ENCODE measurements around the gene TRAPPC2L.
"Not testable (repeated sequence)": the region's sequence is repeated elsewhere in the genome, so short reads cannot be mapped to it uniquely, and the experiment has no call there.

The TRAPPC2L gene

DNA sequence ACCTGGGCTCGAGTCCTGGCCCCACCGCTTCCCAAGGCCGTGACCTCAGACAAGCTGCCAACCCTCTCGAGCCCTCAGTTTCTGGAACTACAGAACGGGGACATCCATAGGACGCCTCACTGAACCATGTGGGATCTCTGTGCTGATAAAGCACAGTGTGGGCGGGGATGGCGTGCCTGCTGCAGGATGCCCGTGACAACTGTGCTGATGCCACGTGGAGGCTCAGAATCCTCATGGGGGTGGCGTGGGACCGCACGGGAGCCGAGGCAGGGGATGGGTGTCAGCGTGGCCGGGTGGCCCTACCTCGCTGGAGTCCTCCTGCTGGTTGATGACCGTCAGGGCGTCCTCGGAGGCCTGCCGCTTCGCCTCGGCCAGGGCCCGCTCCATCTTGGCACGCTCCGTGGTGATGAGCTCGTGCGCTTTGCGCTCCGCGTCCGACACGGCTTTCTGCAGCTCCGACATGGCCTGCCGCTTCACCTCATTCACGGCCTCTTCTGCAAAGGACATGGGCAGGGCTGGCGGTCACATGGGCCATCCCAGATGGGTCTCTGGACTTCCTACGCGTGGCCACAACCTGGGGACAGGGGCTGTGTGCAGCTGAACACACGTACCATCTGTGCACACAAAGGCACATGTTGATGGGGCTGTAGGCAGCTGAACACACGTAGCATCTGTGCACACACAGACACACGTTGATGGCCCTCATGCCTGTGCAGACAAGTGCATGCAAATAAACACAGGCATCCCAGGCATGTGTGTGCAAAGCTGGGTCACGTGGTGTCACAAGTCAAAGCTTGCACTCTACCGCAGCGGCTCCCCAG, 22.2 kb downstream of the TRAPPC2L start:
- no peak for DNase-seq

- no peak for DNase-seq
Observed at GRCh38 chr16:88879788-88880055, 22.8 kb downstream of the TRAPPC2L start.

- no peak for DNase-seq
Observed at GRCh38 chr16:88880226-88881006, 23.5 kb downstream of the TRAPPC2L start.

DNA sequence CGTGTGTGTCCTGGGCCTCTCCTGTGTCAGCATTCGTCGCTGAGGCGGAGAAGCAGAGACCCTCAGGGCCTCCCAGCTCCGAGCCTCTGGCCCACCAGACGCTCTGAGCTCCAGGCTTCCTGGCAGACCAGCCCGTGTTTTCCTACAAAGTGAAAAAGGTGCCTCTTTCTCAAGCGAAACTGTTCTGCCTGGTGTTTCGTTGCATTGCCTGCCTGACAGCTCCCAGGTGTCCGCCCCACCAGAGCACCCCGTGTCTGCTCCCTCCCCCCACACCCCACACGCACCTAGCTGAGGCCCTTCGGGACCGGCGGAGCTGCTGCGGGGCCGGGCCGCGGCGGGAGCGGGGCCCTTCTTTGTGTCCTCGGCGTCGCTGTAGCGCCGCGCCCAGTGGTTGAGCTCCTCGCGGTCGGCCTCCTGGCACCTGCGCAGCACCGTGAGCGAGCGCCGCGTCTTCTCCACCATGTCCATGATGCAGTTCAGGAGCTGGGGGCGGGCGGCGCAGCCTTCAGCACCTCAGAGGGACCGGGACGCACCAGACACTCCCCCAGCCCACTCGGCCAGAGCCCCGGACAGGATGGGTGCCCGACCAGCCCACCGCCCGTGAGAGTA, 24.2 kb downstream of the TRAPPC2L start:
- DNase-seq = no peak

DNA sequence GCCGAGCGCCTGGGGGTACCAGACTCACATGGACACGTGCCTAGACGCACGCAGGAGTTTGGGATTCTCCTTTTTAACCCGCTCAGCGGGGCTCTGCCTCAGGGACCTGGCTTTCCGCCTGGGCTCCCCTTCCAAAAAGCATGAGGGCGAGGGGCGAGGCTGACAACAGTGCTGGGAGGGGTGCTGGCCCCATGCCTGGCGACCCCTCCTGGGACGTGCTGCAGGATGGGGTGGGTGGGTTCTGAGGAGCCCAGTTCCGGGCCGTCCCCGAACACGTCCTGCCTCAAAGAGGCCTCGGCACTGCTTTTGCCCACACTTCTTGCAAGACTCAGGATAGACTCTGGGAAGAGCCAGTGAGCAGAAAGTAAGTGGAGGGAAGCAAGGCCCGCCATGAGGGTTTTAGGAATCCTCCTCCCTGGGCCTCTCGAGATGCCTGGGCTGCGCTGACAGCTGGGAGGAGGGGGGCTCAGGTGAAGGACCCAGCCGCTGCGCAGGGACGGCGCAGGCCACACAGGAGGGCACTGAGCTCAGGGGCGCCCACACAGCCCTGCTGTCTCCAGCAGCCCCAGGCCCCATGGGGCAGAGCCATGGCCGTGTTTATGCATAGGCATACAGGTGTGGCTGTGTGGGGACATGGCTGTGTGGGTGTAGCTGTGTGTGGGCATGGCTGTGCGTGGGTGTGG, 24.9 kb downstream of the TRAPPC2L start:
- DNase-seq = no peak

DNA sequence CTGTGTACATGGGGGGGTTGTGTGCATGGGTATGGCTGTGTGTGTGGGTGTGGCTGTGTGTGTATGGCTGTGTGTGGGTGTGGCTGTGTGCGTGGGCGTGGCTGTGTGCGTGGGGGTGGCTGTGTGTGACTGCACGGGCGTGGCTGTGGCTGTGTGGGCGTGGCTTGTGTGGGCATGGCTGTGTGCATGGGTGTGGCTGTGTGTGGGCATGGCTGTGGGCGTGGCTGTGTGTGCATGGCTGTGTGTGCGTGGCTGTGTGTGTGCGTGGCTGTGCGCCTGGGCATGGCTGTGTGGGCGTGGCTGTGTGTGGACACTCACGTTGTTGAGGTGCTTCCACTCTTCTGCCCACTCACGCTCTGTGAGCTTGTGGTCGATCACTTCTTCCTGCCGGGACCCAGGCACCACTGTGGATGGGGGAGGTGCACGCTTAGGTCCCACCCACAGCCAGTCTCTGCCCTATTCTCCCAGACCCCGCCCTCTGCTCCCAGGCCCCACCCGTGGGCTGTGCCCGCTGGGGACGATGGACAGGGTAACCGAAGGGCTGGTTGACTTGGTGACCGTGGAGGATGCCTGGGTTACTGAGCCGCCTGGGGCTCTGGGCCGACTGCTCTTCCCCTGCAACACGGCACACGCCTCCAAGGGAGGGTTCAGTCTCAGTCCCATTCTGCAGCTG, 25.6 kb downstream of the TRAPPC2L start:
- no peak for DNase-seq

- DNase-seq = no peak
Observed at GRCh38 chr16:88883117-88883895, 26.4 kb downstream of the TRAPPC2L start.

GRCh38 chr16:88883946-88884345, 27.0 kb downstream of the TRAPPC2L start:
- no peak for DNase-seq

GRCh38 chr16:88884569-88885271, 27.8 kb downstream of the TRAPPC2L start:
- DNase-seq = no peak

DNA sequence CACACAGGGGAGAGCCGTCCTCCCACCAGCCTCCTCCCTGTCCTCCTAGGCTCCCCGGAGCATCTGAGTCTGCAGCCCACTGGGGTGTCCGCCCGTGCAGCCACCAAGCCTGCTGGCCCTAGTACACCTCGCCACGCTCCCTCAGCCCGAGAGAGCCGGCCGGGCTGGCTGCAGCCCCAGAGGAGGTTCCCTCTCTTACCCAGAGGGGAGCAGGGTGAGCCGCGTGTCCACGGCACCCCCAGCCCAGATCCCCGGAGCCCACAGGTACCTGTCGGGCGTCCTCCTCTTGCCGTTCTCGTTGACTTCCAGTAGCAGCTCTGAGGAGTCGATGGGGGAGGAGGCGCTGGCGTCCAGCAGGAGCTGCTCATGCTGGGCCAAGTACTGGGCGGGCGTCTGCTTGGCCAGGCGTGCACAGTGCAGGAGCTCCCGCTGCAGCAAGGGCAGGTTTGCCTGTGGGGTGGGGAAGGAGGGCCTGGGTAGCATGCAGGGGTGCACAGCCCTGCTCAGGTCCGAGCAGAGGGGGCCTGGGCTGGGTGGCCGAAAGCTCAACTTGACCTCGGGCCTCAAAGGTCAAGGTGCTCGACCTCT, 28.9 kb downstream of the TRAPPC2L start:
- DNase-seq = no peak

DNA sequence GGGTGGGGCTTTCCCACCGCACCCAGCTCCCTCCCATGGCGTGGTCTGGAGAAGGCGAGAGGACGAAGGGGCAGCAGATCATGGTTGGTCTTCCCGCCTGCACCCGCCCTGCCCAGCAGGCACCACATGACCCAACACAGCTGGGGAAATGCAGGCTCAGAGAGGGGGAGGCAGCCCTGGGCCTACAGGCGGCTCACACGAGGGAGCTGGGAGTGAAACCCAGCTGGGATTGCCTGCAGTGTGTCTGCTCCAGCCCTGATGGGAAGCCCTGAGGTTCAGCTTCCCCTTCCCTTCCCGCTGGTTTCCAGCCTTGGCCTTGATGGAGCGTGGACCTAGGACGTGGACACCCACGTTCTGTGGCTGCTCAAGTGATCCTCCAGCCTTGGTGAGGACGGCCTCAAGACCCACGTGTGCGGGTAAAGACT, 29.5 kb downstream of the TRAPPC2L start:
- DNase-seq = no peak

DNA sequence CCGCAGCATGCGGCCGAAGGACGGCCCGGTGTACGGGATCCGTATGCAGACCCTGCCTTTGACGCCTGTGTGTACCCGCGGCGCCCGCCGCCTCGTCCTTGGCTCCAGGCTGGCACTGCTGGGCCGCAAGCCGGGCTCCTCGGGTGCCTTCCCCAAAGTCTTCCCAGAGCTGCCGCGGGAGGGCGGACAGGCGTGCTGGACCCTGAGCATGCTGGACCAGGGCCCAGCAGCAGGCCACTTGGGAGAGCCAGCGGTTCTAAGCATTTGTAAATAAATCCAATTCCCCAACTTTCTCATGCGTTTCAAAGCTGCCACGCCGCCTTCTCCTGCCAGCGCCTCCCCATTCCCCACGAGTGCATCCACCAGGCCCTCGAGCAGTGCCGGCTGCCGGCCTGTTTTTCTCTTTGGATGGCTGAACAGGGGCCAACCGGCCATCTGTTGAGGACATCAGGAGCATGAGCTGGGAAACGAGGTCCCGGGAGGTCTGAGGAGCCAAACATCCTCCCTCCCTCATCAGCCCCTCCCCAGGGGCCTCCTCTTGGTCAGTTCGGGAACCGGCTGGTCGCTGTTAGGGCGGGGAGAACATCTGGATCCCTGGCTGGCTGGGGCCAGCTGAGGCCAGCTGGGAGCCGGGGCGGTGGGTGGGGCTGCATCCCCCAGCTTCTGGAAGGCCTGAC, 30.1 kb downstream of the TRAPPC2L start:
- DNase-seq = no peak

DNA sequence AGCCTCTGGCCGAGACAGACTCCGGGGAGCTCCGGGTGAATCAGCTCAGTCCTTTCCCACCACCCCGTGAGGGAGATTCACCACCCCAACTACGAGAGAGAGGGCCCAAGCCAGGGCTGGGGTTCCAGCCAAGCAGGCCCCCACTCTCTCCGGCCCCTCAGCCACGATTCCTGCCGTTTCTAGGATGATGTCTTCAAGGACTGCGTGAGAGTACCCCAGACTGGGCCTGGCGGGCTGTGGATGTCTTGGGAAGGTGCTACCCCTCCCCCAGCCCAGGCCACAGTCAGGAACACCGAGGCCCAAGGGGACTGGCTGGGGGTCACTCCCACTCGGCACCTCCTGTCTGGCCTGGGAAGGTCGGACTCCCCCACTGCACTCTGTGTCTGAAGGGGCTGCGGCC, 31.1 kb downstream of the TRAPPC2L start:
- DNase-seq = no peak

- no peak for DNase-seq
Observed at GRCh38 chr16:88888461-88889387, 31.8 kb downstream of the TRAPPC2L start.

DNA sequence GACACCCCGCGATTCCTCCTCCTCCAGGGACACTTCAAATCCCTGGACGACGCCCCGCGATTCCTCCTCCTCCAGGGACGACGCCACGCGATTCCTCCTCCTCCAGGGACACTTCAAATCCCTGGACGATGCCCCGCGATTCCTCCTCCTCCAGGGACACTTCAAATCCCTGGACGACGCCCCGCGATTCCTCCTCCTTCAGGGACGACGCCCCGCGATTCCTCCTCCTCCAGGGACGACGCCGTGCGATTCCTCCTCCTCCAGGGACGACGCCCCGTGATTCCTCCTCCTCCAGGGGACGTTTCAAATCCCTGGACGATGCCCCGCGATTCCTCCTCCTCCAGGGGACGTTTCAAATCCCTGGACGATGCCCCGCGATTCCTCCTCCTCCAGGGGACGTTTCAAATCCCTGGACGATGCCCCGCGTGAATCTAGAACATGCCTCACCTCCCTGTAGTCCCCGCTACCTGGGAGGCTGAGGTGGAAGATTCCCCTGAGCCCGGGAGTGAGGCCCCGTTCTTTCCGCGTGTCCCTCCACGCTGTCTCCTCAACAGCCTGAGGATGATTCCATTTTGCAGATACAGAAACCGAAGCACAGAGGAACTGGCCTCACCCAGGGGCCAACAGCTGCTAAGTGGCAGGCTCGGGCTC, 32.9 kb downstream of the TRAPPC2L start:
- not testable (repeated sequence) for DNase-seq

- DNase-seq = no peak
Observed at GRCh38 chr16:88891083-88891482, 34.2 kb downstream of the TRAPPC2L start.

- no peak for DNase-seq
Observed at GRCh38 chr16:88892065-88892464, 35.1 kb downstream of the TRAPPC2L start.

- no peak for DNase-seq
Observed at GRCh38 chr16:88893127-88893968, 36.4 kb downstream of the TRAPPC2L start.

Measured in KG1 (cell line).